Measurements from ENCODE around the gene TMEM50B.

GRCh38 chr21:33491373-33492102, 11.8 kb upstream of the TMEM50B start, which contains the start of gene DNAJC28:
- TF ChIP-seq, protein P1, sequence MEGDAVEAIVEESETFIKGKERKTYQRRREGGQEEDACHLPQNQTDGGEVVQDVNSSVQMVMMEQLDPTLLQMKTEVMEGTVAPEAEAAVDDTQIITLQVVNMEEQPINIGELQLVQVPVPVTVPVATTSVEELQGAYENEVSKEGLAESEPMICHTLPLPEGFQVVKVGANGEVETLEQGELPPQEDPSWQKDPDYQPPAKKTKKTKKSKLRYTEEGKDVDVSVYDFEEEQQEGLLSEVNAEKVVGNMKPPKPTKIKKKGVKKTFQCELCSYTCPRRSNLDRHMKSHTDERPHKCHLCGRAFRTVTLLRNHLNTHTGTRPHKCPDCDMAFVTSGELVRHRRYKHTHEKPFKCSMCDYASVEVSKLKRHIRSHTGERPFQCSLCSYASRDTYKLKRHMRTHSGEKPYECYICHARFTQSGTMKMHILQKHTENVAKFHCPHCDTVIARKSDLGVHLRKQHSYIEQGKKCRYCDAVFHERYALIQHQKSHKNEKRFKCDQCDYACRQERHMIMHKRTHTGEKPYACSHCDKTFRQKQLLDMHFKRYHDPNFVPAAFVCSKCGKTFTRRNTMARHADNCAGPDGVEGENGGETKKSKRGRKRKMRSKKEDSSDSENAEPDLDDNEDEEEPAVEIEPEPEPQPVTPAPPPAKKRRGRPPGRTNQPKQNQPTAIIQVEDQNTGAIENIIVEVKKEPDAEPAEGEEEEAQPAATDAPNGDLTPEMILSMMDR (conservative IDR thresholded peaks at IDR 0.05): no peak
- no peak for TF ChIP-seq ZFX (IDR thresholded peaks at IDR 0.05)
